Breast epithelium (tissue), 3 donors: ENCODE results near the gene FBXL13.

Experiments
- POLR2A ChIP-seq: fragments of 450-650 bp; IDR thresholded peaks from one replicate; pipeline ENCODE4 v1.6.1; 2016; ENCODE audit warnings: antibody characterized with exemption, mild to moderate bottlenecking, moderate library complexity
- POLR2AphosphoS5 ChIP-seq, 3 donors: sonication (generic); formaldehyde crosslinking; IDR thresholded peaks; one replicate each; pipeline ENCODE4 v1.6.1; 2017; ENCODE audit warnings: antibody characterized with exemption in 3 of 3
- TF ChIP-seq, protein P1 (sequence below), 3 donors: fragments of 450-650 bp; IDR thresholded peaks; one replicate each; pipeline ENCODE4 v1.5.1; 2016 to 2017; ENCODE audit warnings: antibody characterized with exemption in 3 of 3, mild to moderate bottlenecking in 3 of 3, moderate library complexity in 3 of 3

DNA sequence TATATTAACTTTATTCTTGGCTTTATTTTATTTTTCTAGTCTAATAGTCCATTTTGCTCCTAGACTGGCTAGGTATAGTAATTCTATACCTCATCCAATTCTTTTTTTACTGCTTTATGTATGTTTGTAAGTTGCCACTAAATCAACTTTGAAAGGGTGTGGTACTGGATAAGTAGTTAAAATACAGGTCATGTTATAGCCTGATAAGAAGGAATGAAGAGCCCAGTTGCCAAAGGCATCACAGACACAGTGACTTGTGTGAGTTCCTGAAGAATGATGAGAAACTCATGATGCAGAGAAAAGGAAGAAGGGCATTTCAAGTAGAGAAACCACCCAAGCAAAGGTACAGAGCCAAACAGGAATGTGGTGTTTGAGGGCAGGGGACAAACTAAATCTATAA lies 47.0 kb upstream of the FBXL13 start:
- TF ChIP-seq, protein P1, sequence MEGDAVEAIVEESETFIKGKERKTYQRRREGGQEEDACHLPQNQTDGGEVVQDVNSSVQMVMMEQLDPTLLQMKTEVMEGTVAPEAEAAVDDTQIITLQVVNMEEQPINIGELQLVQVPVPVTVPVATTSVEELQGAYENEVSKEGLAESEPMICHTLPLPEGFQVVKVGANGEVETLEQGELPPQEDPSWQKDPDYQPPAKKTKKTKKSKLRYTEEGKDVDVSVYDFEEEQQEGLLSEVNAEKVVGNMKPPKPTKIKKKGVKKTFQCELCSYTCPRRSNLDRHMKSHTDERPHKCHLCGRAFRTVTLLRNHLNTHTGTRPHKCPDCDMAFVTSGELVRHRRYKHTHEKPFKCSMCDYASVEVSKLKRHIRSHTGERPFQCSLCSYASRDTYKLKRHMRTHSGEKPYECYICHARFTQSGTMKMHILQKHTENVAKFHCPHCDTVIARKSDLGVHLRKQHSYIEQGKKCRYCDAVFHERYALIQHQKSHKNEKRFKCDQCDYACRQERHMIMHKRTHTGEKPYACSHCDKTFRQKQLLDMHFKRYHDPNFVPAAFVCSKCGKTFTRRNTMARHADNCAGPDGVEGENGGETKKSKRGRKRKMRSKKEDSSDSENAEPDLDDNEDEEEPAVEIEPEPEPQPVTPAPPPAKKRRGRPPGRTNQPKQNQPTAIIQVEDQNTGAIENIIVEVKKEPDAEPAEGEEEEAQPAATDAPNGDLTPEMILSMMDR (IDR thresholded peaks at IDR 0.05) = no peak
- no peak for TF ChIP-seq POLR2AphosphoS5 (IDR thresholded peaks at IDR 0.05)
- no peak for TF ChIP-seq POLR2A
